ENCODE data around the gene SOCS3.

SOCS3 gene

DNA sequence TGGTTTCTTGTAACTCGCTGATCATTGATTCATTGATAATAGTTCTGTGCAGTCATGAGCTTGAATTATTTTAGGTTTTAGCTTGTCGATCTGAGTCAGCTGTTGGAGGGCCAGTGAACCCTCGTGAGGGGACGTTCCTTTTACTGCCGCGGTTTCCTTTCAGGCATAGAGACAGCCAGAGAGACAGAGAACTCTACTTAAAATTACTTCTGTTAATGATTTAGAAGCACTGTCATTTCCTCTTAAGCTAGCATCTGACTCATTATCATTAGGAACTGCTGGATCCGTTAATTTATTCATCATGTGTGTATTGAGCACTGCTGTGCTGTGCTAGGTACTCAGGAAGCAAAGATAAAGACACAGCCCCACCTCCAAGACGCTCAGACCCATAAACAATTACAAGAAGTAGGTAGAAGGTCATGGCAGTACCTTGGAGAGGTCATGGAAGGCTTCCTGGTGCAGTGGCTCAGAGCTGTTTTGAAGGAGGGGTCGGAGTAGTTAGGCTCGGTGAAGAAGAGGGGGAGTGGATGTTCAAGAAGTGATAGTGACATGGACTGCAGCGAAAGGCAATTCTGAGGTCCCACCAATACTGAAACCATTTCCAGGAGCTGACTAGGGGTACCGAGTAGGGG, 21.8 kb upstream of the SOCS3 start:
- no peak for TF ChIP-seq GATA3 (IDR thresholded peaks at IDR 0.05; ENCODE audit: low read depth, low read length)
- no peak for TF ChIP-seq GATA2 (IDR thresholded peaks at IDR 0.05; ENCODE audit: low read depth, low read length)

DNA sequence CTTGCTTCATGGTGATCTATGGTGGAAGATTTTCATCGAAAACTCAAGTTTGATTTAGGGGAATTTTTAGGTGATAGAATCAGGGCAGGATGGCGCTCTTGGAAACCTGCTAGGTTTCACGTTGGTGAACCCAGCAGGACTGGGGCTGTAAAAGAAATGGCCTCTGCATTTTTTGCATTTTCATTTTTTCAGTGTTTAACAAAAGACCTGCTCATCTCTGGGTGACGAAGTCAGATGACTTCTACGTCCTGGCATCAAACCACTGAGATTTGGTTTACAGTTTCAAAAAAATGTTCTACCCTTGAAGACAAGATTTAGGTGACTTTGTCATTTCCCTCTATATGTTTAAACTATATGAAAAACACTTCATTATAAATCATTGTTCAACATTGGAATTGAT, 20.5 kb upstream of the SOCS3 start:
- TF ChIP-seq GATA2 (IDR thresholded peaks at IDR 0.05; ENCODE audit: low read depth, low read length) (no peak), GATA3 (IDR thresholded peaks at IDR 0.05; ENCODE audit: low read depth, low read length) (no peak)

DNA sequence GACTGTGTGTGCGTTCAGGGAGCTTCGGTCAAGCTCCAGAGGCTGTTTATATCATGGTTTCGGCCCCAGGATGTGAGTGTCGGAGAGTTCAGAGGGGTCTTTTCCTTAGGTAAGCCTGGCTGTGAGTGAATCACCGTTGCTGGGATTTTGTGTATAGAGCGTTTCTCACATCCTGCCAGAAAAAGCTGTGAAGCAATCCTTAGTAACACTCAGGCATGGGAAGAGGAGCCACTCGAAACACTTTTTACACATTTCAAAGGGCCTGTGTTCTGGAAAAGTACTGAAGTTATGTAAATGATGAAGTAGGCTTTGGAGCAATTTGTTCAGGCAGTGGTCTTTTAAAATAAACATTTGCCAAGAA, 19.2 kb upstream of the SOCS3 start:
- no peak for TF ChIP-seq GATA3 (IDR thresholded peaks at IDR 0.05; ENCODE audit: low read depth, low read length)
- TF ChIP-seq GATA2 (IDR thresholded peaks at IDR 0.05; ENCODE audit: low read depth, low read length) = no peak

DNA sequence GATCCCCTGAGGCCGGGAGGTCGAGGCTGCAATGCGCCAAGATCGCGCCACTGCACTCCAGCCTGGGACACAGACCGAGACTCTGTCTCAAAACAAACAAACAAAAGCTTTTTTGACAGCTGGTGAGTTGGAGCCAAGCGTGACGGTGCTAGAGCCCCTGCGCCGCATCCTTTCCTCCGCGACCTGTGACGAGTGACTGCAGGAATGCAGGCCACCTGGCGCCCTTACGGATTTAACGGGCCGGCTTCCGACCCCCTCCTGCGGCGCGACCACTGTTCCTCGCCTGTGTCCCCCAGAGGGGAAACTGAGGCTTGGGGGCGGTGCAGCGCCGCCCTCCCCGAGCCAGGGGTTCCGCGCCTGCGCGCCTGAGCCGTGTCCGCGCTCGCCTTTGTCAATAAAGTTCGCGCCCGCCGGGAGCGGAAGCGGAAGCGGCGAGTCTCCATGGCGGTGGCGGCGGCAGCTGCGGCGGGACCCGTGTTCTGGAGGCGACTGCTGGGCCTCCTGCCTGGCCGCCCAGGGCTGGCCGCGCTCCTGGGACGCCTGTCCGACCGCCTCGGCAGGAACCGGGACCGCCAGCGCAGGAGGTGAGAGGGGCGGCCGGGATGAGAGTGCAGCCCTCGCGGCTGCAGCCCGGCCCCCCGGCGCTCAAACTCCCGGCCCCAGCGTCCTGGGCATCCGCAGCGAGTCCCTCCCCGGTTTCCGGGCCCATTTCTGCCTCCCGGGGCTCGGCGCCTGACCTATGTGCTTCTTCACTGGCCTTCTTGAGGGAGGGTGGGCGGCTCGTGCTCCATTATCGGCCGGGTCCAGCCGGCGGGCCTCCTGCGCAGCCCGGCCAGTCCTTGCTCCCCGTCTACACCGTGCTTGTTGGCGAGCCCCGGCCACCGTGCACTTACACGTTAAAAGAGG, 18.6 kb upstream of the SOCS3 start, which contains the start of gene PGS1:
TSS of gene PGS1 (plus strand) at position 425 of the 906 bp plus-strand sequence. CDS start at position 442, 17 bp downstream.
- TF ChIP-seq GATA2 (IDR thresholded peaks at IDR 0.05; ENCODE audit: low read depth, low read length) (no peak), GATA3 (IDR thresholded peaks at IDR 0.05; ENCODE audit: low read depth, low read length) (no peak)

DNA sequence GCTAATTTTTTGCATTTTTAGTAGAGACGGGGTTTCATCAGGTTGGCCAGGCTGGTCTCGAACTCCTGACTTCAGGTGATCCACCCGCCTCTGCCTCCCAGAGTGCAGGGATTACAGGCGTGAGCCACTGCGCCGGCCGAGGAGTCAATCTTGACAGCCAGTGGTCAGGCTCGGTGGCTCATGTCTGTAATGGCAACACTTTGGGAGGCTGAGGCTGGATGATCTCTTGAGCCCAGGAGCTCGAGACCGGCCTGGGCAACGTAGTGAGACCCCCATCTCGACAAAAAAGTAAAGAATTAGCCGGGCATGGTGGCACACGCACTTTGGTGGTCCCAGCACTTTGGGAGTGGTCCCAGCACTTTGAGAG, 18.0 kb upstream of the SOCS3 start:
- TF ChIP-seq GATA2 (IDR thresholded peaks at IDR 0.05; ENCODE audit: low read depth, low read length) = no peak
- TF ChIP-seq GATA3 (IDR thresholded peaks at IDR 0.05; ENCODE audit: low read depth, low read length) = no peak

DNA sequence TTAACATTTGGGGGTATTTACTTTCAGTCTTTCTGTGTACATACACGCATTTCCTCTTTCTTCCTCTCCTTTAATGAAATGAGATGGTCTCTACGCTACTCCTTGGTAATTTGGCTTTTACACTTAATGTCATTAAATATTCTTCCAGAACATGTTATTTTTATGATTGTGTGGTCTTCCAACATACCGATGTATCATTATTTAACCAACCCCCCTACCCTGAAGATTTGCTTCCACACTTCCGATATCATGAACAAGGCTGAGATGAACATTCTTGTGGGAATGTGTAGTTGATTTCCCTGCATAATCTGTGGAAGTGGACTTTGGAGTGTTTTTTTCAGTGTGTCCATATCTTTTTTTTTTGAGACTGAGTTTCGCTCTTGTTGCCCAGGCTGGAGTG, 16.3 kb upstream of the SOCS3 start:
- no peak for TF ChIP-seq GATA2 (IDR thresholded peaks at IDR 0.05; ENCODE audit: low read depth, low read length)
- no peak for TF ChIP-seq GATA3 (IDR thresholded peaks at IDR 0.05; ENCODE audit: low read depth, low read length)

DNA sequence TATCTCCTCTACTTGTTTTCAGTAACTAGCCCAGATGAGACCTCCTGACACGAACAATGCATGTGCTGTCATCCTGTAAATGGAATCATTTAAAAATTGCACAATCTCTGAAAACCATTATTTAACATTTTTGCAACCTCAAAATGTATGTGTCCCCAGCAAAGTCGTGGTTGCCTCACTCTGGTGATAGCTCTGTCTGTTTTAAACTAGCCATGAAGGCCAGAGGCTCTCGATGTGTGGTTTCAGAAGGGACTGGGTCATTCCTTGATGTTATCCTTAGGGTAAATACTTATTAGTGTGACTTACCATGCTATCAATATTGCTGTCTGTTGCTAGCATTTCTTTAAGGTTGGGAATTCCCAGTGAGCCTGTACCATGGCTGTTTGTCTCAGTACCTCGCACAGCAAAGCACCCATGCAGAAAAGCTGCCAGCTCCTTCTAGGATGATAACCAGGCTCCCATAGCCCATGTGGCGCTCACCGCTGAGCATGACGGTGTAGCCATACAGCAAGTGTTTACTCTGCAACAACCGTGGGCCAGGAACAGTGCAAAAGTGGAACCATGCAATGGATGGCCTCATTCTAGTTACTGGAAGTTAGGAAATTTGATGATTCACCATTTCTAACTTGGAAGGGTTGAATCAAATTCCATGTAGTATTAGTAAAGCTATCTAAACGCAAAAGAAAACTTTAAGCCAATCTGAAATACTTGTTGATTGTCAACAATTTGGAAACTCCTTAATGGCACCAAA, 15.7 kb upstream of the SOCS3 start:
- TF ChIP-seq GATA3 (IDR thresholded peaks at IDR 0.05; ENCODE audit: low read depth, low read length) = no peak
- TF ChIP-seq GATA2 (IDR thresholded peaks at IDR 0.05; ENCODE audit: low read depth, low read length) = no peak

DNA sequence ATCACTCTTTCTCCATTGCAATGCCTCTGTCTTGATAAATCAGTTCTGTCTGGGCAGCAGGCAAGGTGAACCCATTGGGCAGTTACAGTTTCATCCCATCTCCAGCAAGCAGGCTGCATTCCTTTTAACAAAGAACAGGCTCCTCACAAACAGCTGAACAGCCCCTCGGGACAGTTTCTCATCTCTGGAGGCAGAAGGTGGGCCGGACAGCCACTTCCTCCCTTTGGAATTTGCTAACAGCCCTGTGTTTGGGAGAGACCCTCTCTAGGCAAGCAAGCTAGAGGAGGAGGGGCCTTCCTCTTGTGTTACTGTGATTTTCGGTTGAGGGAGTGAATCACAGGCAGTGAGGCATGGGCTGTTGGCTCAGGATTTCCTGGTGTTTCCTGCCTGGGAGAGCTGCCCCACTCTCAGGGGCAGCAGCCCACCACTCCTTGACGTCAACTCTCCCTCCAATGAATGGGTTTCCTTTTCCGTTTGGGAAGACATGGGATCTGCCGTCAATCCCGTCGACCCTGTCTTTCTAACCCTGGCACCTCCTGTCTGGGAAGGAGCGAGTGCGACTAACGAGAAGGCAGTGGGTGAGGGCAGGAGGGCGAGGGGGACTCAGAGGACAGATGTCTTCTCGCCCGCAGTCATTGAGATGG, 14.9 kb upstream of the SOCS3 start:
- TF ChIP-seq GATA2 (IDR thresholded peaks at IDR 0.05; ENCODE audit: low read depth, low read length) = no peak
- TF ChIP-seq GATA3 (IDR thresholded peaks at IDR 0.05; ENCODE audit: low read depth, low read length) = no peak

DNA sequence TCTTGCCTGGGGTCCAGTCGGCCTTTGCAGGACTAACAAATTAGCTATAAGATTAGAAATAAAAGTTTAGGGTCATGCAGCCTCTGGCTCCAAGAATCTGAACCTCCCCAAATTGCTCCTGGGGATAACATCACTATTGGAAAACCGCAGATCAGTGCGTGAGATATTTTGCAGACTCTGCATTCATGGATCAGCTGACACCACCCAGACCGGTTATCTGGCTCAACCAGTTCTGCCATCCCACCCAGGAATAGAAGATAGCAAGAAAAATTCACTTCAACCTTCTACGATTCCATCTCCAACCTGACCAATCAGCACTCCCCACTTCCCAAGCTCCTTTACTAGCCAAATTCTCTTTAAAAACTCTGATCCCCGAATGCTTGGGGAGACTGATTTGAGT, 14.3 kb upstream of the SOCS3 start:
- TF ChIP-seq GATA2 (IDR thresholded peaks at IDR 0.05; ENCODE audit: low read depth, low read length) (no peak), GATA3 (IDR thresholded peaks at IDR 0.05; ENCODE audit: low read depth, low read length) (no peak)

DNA sequence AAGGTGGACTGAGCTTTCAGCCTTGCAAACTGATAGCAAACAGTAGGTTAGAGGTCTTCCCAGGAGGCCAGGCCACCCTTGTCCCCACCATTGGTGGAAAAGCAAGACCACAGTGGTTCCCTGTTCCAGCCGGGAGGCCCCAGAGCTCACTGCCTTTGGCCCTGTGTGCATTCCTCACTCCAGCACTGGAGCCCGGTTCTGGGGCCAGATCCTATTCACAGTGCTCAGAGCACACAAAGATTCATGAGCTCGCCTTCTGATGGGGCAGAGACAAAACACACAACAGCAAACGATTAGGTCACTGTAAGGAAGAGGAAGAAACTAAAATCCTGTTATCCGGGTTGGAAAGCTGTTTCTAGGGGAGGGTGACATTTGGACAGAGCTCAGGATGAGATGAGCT, 13.0 kb upstream of the SOCS3 start:
- TF ChIP-seq GATA2 (IDR thresholded peaks at IDR 0.05; ENCODE audit: low read depth, low read length) = no peak
- TF ChIP-seq GATA3 (IDR thresholded peaks at IDR 0.05; ENCODE audit: low read depth, low read length) = no peak

DNA sequence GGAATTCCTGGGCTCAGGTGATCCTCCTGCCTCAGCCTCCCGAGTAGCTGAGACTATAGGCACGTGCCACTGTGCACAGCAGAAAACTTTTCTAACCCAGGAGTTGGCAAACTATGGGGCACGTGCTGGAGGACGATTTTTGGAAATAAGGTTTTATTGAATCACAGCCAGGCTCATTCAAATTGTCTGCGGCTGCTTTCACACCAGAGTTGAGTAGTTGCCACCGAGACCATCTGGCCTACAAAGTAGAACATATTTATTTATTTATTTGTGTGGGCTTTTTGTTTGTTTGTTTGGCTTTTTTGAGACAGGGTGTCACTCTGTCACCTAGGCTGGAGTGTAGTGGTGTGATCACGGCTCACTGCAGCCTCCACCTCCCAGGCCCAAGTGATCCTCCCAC, 11.2 kb upstream of the SOCS3 start:
- TF ChIP-seq GATA3 (IDR thresholded peaks at IDR 0.05; ENCODE audit: low read depth, low read length) (no peak), GATA2 (IDR thresholded peaks at IDR 0.05; ENCODE audit: low read depth, low read length) (no peak)

DNA sequence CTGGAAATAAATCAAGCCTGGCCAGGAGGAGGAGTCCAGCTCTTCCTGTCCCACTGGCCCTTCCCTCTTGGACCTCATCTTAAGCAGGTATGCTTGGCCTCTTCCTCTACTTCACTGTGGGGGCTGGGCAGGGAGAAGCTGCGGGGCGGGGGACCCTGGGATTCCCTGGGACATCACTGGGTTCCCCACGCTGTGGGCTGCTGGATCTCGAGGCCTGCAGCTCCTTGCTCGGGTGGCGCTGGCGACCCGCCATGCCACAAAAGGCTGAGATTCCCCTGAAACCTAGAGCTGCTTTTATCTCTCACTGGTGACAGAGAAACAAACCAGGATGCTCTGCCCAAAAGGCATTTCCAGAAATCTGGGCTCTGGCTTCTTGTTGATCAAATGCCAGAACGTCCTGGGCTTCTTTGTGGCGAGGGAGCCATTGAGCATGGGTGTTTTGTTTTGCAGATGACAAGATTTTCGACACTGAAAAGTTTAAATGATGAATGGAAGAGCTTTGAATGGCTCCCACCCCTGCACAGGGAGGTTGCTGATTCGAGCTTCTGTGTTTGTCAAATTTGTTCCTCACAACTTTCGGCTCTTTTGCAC, 10.0 kb upstream of the SOCS3 start:
- no peak for TF ChIP-seq GATA3 (IDR thresholded peaks at IDR 0.05; ENCODE audit: low read depth, low read length)
- TF ChIP-seq GATA2 (IDR thresholded peaks at IDR 0.05; ENCODE audit: low read depth, low read length) = peak; percentile 92

DNA sequence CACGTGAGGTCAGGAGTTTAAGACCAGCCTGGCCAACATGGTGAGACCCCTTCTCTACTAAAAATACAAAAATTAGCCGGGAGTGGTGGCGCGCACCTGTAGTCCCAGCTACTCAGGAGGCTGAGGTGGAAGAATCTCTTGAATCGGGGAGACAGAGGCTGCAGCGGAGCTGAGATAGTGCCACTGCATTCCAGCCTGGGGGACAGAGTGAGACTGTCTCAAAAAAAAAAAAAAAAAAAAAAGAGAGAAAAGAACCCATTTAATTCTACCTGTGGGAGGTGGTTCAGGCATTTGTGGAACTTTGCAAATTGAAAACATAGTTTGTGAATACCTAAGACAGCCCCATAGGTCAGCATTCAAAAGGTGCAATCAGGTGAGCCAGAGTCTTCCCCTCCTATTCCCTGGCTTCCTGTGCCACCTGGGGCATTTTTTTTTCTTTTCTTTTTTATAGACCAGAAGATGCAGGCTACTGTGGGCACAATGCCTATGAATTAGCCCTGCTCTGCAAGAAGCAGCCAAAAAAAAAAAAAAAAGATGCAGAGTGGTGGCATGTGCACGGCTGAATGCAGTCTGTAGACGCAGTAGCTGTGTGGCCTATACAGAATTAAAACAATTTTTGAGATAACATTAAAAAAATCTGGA, 9.1 kb upstream of the SOCS3 start:
- TF ChIP-seq GATA2 (IDR thresholded peaks at IDR 0.05; ENCODE audit: low read depth, low read length) (no peak), GATA3 (IDR thresholded peaks at IDR 0.05; ENCODE audit: low read depth, low read length) (no peak)

All from SH-SY5Y (cell line).